SK-N-SH (cell line): ENCODE measurements around the gene HDGFL1. TPM values are rescaled to one million over a fixed set of nuclear protein-coding genes. Genes with fewer than 3 reads are reported as not detected.

Source experiments
- CTCF ChIA-PET: fragments of 300-600, 350-600 bp; formaldehyde crosslinking; extraction: SDS; loops from one replicate; lab custom pipeline; 2021; lab: Yijun Ruan, JAX
- POLR2A ChIA-PET: fragments of 350-600 bp; sonication (Branson Sonifier 250); formaldehyde crosslinking; extraction: SDS; loops from one replicate; lab custom pipeline; 2020; ENCODE audit warnings: antibody characterized with exemption, inconsistent platforms; lab: Yijun Ruan, JAX
- DNase-seq: peaks from one replicate; pipeline ENCODE4 v3.0.0; 2012
- H2AFZ ChIP-seq: fragments of 200-600 bp; sonication (generic); 2 replicates; pipeline ENCODE4 v1.8.1; 2016; ENCODE audit warnings: antibody characterized with exemption, mild to moderate bottlenecking, low read depth
- H3F3A ChIP-seq: fragments of 200-600 bp; sonication (generic); replicated peaks from 2 replicates; pipeline ENCODE3; 2016; ENCODE audit warnings: antibody characterized with exemption, mild to moderate bottlenecking; ENCODE audit not compliant: insufficient read depth
- H3K27ac ChIP-seq, 2 experiments: fragments of 200-500 bp in 1 of 2; fragments of 200-600 bp in 1 of 2; sonication (Bioruptor generic) in 1 of 2; sonication (generic), shearing (Covaris generic) in 1 of 2; 2 replicates each; pipeline versions ENCODE4 v1.5.1 to v1.6.1; 2014 to 2016; ENCODE audit warnings: low read depth in 2 of 2, inconsistent platforms in 1 of 2, low read length in 1 of 2, mild to moderate bottlenecking in 1 of 2, mixed read lengths in 1 of 2
- H3K27me3 ChIP-seq: fragments of 200-600 bp; sonication (generic), shearing (Covaris generic); 2 replicates; pipeline ENCODE4 v1.6.1; 2016; ENCODE audit warnings: mixed run types; ENCODE audit not compliant: insufficient read depth
- H3K36me3 ChIP-seq, 2 experiments: fragments of 200-500 bp in 1 of 2; fragments of 200-600 bp in 1 of 2; sonication (Bioruptor generic) in 1 of 2; sonication (generic) in 1 of 2; replicated peaks in 1 of 2; 2 replicates each; pipeline versions ENCODE3 to v1.5.1; 2014 to 2016; ENCODE audit warnings: low read length in 1 of 2, mild to moderate bottlenecking in 1 of 2; ENCODE audit not compliant: insufficient read depth in 2 of 2, control insufficient read depth in 1 of 2
- H3K4me1 ChIP-seq, 2 experiments: fragments of 200-500 bp in 1 of 2; fragments of 200-600 bp in 1 of 2; sonication (Bioruptor generic) in 1 of 2; sonication (generic), shearing (Covaris generic) in 1 of 2; 2 replicates each; pipeline versions ENCODE4 v1.5.1 to v1.6.1; 2014 to 2016; ENCODE audit warnings: low read depth in 1 of 2, low read length in 1 of 2, mixed run types in 1 of 2; ENCODE audit not compliant: insufficient read depth in 2 of 2, control insufficient read depth in 1 of 2
- H3K4me2 ChIP-seq: fragments of 200-600 bp; sonication (generic), shearing (Covaris generic); 2 replicates; pipeline ENCODE4 v1.6.1; 2017; ENCODE audit warnings: mixed run types
- H3K4me3 ChIP-seq, 2 experiments: fragments of 200-500 bp in 1 of 2; fragments of 200-600 bp in 1 of 2; sonication (Bioruptor generic) in 1 of 2; sonication (generic), shearing (Covaris generic) in 1 of 2; 2 replicates each; pipeline versions ENCODE4 v1.5.1 to v1.8.1; 2014 to 2016; ENCODE audit warnings: low read depth in 2 of 2, inconsistent platforms in 1 of 2, low read length in 1 of 2, mild to moderate bottlenecking in 1 of 2, mixed read lengths in 1 of 2, moderate library complexity in 1 of 2
- H3K79me2 ChIP-seq: fragments of 200-600 bp; sonication (generic); 2 replicates; pipeline ENCODE4 v1.8.1; 2017; ENCODE audit warnings: mild to moderate bottlenecking; ENCODE audit not compliant: insufficient read depth
- H3K9ac ChIP-seq: fragments of 200-600 bp; sonication (generic); 2 replicates; pipeline ENCODE4 v1.6.1; 2017; ENCODE audit warnings: mixed run types
- H3K9me2 ChIP-seq: fragments of 200-600 bp; sonication (generic); 2 replicates; pipeline ENCODE4 v1.6.1; 2017; ENCODE audit warnings: mixed run types
- H3K9me3 ChIP-seq: fragments of 200-600 bp; sonication (generic); 2 replicates; pipeline ENCODE4 v1.6.1; 2017; ENCODE audit warnings: mixed run types, mild to moderate bottlenecking, moderate library complexity
- H4K20me1 ChIP-seq: fragments of 200-600 bp; sonication (generic); 2 replicates; pipeline ENCODE4 v1.6.1; 2017; ENCODE audit warnings: mild to moderate bottlenecking, mixed run types; ENCODE audit not compliant: insufficient read depth
- EZH2phosphoT487 ChIP-seq: fragments of 200-600 bp; sonication (generic); IDR thresholded peaks from 2 replicates; pipeline ENCODE4 v1.6.1; 2017; ENCODE audit warnings: low read depth, mixed run types, mild to moderate bottlenecking, antibody characterized with exemption, moderate library complexity, borderline replicate concordance
- FOXM1 ChIP-seq: IDR thresholded peaks from 2 replicates; pipeline ENCODE4 v1.4.0; 2012; ENCODE audit warnings: low read depth, mild to moderate bottlenecking
- GABPA ChIP-seq: IDR thresholded peaks from 2 replicates; pipeline ENCODE4 v1.4.0; 2012; ENCODE audit warnings: low read depth, mild to moderate bottlenecking
- JUND ChIP-seq: IDR thresholded peaks from 2 replicates; pipeline ENCODE4 v1.4.0; 2012
- MAX ChIP-seq: IDR thresholded peaks from 2 replicates; pipeline ENCODE4 v1.4.0; 2012; ENCODE audit warnings: low read depth
- MXI1 ChIP-seq: IDR thresholded peaks from 2 replicates; pipeline ENCODE4 v1.6.1; 2012; ENCODE audit warnings: mild to moderate bottlenecking, low read depth, low read length, improper control_type of control experiment
- RAD21 ChIP-seq: IDR thresholded peaks from 2 replicates; pipeline ENCODE4 v1.6.1; 2012; ENCODE audit warnings: mild to moderate bottlenecking, low read length
- TEAD4 ChIP-seq: IDR thresholded peaks from 2 replicates; pipeline ENCODE4 v1.4.0; 2012; ENCODE audit warnings: mild to moderate bottlenecking, borderline replicate concordance; ENCODE audit not compliant: insufficient read depth
- USF2 ChIP-seq: fragments of 150-350 bp; IDR thresholded peaks from 2 replicates; pipeline ENCODE4 v1.6.1; 2017; ENCODE audit warnings: antibody characterized with exemption, low read length, low read depth, borderline replicate concordance
- YY1 ChIP-seq: IDR thresholded peaks from 2 replicates; pipeline ENCODE4 v1.4.0; 2012; ENCODE audit warnings: low read depth, mild to moderate bottlenecking
- WGBS: methylation state at CpG from one replicate; pipeline ENCODE4 v1.1.6; 2017; ENCODE audit warnings: low lambda C conversion rate; 5-methylcytosine and 5-hydroxymethylcytosine counted together
- polyA plus RNA-seq, 3 experiments: library from polyadenylated mRNA; depleted of rRNA; stranded (reverse); fragments of >200 nt; gene quantifications; 2 replicates each; pipeline ENCODE4 v1.2.3, GENCODE V29; 2012
- TF ChIP-seq, protein P1 (sequence below): fragments of 200-600 bp; sonication (generic); IDR thresholded peaks from 2 replicates; pipeline ENCODE4 v1.6.1; 2017; ENCODE audit warnings: antibody characterized with exemption, mild to moderate bottlenecking, moderate library complexity
- TF ChIP-seq, protein P2 (sequence below): fragments of 150-350 bp; IDR thresholded peaks from 2 replicates; pipeline ENCODE4 v1.6.1; 2016; ENCODE audit warnings: mild to moderate bottlenecking, low read depth, low read length
- TF ChIP-seq, protein P3 (sequence below): IDR thresholded peaks from 2 replicates; pipeline ENCODE4 v1.4.0; 2012; ENCODE audit warnings: low read depth, borderline replicate concordance

Gene HDGFL1
- polyA plus RNA-seq, 1 of the 3 experiments (the other 2 are of a cell fraction): not detected

DNA sequence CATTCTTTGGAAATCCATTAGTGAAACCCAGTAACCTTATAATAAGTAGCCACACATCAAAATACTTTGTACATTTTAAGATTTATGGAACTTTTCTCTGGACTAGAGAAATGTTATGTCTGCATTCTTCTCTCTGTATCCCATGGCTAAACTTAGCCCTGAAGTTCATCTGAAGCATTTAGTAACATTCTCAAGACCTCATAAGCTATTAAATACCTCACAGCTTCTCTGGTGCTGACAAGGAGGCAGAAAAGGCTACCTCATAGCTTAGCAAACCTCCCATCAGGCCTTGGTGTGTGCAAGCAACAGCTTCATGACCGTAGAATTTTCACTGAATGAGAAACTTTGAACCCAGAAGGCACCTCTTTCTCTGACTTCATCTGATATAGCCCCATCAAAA is 38.9 kb upstream of the HDGFL1 start:
- no peak overlapping the region for H3K4me3 ChIP-seq
- TF ChIP-seq MXI1: no peak
- TF ChIP-seq GABPA: no peak
- TF ChIP-seq, protein P1, sequence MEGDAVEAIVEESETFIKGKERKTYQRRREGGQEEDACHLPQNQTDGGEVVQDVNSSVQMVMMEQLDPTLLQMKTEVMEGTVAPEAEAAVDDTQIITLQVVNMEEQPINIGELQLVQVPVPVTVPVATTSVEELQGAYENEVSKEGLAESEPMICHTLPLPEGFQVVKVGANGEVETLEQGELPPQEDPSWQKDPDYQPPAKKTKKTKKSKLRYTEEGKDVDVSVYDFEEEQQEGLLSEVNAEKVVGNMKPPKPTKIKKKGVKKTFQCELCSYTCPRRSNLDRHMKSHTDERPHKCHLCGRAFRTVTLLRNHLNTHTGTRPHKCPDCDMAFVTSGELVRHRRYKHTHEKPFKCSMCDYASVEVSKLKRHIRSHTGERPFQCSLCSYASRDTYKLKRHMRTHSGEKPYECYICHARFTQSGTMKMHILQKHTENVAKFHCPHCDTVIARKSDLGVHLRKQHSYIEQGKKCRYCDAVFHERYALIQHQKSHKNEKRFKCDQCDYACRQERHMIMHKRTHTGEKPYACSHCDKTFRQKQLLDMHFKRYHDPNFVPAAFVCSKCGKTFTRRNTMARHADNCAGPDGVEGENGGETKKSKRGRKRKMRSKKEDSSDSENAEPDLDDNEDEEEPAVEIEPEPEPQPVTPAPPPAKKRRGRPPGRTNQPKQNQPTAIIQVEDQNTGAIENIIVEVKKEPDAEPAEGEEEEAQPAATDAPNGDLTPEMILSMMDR: no peak
- TF ChIP-seq MAX: no peak
- no peak for TF ChIP-seq FOXM1
- H4K20me1 ChIP-seq: no peaks in the 10 kb centered on the region
- ChIA-PET CTCF (no interaction called here), POLR2A (no interaction called here)
- no peaks in the 10 kb centered on the region for H3K79me2 ChIP-seq
- H3K4me1 ChIP-seq: peaks cover 0 to 11% of the 10 kb centered on the region in 2 experiments; a peak in 2 of 4 replicates
- no peak overlapping the region for H3K27ac ChIP-seq
- no peaks in the 10 kb centered on the region for H3K9me3 ChIP-seq
- no peak overlapping the region for H3K4me2 ChIP-seq
- no peaks in the 10 kb centered on the region for H3F3A ChIP-seq
- no peaks in the 10 kb centered on the region for H3K27me3 ChIP-seq
- WGBS: 64% methylated on average over 1 of the region's 1 CpG
- no peak for DNase-seq
- no peak overlapping the region for H2AFZ ChIP-seq
- H3K9me2 ChIP-seq: no peaks in the 10 kb centered on the region
- no peak overlapping the region for H3K9ac ChIP-seq
- no peaks in the 10 kb centered on the region for H3K36me3 ChIP-seq

DNA sequence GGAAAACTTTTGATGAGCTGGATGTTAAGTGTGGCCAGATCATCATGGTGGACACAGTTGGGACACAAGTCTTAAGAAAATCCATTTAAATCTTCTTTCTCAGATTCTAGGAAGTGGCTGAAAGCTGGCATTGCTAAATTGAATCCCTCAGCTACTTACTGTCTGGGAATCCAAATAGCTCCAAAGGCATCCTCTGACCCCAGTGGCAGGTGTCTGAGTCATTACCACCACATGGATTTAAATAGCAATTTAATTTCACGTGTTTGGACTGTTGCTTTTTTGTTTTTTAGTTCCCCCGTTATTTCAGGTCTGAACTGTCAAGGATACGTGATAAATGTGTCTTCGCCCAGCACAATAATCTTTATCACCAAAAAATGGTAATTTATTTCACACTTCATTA is 33.2 kb upstream of the HDGFL1 start:
- Histone ChIP-seq H3K4me2 (no peak overlapping the region), H3K4me1 (no peaks in the 10 kb centered on the region), H3K27ac (no peak overlapping the region), H3K9me3 (no peaks in the 10 kb centered on the region), H3K9ac (no peak overlapping the region)
- POLR2A ChIA-PET: no interaction called here
- DNase-seq: no peak
- 80% methylated on average over 4 of the region's 4 CpGs for WGBS
- TF ChIP-seq EZH2phosphoT487 (no peak), JUND (no peak), RAD21 (no peak), USF2 (no peak), TEAD4 (no peak), YY1 (no peak)
- TF ChIP-seq, protein P2, sequence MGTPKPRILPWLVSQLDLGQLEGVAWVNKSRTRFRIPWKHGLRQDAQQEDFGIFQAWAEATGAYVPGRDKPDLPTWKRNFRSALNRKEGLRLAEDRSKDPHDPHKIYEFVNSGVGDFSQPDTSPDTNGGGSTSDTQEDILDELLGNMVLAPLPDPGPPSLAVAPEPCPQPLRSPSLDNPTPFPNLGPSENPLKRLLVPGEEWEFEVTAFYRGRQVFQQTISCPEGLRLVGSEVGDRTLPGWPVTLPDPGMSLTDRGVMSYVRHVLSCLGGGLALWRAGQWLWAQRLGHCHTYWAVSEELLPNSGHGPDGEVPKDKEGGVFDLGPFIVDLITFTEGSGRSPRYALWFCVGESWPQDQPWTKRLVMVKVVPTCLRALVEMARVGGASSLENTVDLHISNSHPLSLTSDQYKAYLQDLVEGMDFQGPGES: no peak
- TF ChIP-seq, protein P3, sequence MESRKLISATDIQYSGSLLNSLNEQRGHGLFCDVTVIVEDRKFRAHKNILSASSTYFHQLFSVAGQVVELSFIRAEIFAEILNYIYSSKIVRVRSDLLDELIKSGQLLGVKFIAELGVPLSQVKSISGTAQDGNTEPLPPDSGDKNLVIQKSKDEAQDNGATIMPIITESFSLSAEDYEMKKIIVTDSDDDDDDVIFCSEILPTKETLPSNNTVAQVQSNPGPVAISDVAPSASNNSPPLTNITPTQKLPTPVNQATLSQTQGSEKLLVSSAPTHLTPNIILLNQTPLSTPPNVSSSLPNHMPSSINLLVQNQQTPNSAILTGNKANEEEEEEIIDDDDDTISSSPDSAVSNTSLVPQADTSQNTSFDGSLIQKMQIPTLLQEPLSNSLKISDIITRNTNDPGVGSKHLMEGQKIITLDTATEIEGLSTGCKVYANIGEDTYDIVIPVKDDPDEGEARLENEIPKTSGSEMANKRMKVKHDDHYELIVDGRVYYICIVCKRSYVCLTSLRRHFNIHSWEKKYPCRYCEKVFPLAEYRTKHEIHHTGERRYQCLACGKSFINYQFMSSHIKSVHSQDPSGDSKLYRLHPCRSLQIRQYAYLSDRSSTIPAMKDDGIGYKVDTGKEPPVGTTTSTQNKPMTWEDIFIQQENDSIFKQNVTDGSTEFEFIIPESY: no peak
- TF ChIP-seq, all 33 proteins: peak for 0
- no peaks in the 10 kb centered on the region for H3K9me2 ChIP-seq
- H3K4me3 ChIP-seq: no peak overlapping the region
- no peak overlapping the region for H2AFZ ChIP-seq
- H3F3A ChIP-seq: no peaks in the 10 kb centered on the region
- no peaks in the 10 kb centered on the region for H3K36me3 ChIP-seq
- no peaks in the 10 kb centered on the region for H3K79me2 ChIP-seq
- H4K20me1 ChIP-seq: no peaks in the 10 kb centered on the region
- no peaks in the 10 kb centered on the region for H3K27me3 ChIP-seq
- CTCF ChIA-PET: no interaction called here
